Stimulated activated CD4-positive, alpha-beta T cell treated with anti-CD3 and anti-CD28 coated beads, Interleukin-2, amount 100 ng/mL, for 4 hours (primary cell): Measurements from ENCODE around the gene MMP28.
A peak's percentile ranks its signal among the peaks of the same experiment; 100 is the strongest.

Experiments
- DNase-seq: peaks from one replicate; pipeline ENCODE4 v3.0.0-alpha.2; 2020; ENCODE audit warnings: low read depth

Gene MMP28

GRCh38 chr17:35795007-35795870 lies at the start of gene MMP28:
Gene MMP28, minus strand, starts transcription at chr17:35795641. Its CDS starts 264 bp downstream, at chr17:35795377.
- no peak for DNase-seq

- DNase-seq, result no peak
These were observed 49.1 kb upstream of the MMP28 start for GRCh38 chr17:35844547-35844946.

- DNase-seq, result no peak
These were observed 48.3 kb upstream of the MMP28 start for GRCh38 chr17:35843698-35844097.

- no peak for DNase-seq
These were observed 46.8 kb upstream of the MMP28 start for GRCh38 chr17:35842239-35842638.

- no peak for DNase-seq
These were observed 46.1 kb upstream of the MMP28 start for GRCh38 chr17:35841505-35841904.

DNA sequence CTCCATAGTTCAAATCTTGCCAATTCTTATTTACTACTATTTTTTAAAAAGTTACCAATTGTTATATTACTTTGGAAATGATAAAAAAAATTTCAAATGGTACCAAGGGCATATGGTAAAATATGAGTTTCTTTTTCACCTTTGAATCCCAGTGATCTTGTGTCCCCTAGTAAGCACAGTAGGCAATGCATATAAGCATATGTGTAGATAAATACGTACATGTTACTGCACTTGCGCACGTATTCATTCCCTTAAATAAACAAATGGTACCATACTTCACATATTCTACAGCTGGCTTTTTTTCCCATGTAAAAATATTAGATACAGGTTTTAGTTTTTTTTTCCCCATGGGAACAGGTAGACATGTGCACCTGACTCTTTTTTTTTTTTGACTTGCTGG lies 45.7 kb upstream of the MMP28 start:
- no peak for DNase-seq

GRCh38 chr17:35825206-35825605 lies 29.8 kb upstream of the MMP28 start:
- DNase-seq, result no peak

GRCh38 chr17:35821308-35821707 lies 25.9 kb upstream of the MMP28 start:
- no peak for DNase-seq

DNA sequence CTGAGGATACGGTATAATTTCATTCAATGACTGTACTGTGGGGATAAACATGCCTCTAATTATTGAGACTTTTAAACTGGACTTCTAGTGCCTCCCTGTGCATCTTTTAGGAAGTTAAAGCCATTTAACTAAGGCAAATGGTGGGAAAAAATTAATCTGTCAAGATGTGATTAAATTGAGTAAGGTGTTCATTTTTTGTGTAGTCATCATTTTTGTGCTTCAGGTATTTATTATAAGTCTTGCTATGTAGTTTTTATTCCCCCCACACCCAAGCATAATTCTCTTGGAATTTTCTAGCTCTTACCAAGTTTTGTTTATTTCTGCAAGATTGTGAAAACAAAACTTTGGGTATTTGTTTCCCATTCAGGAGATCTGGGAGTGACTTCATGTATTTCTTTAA lies 24.0 kb upstream of the MMP28 start:
- no peak for DNase-seq

GRCh38 chr17:35817196-35817595 lies 21.8 kb upstream of the MMP28 start:
- DNase-seq, result no peak

- DNase-seq, result no peak
These were observed 21.3 kb upstream of the MMP28 start for GRCh38 chr17:35816723-35817122.

- DNase-seq, result no peak
These were observed 17.0 kb upstream of the MMP28 start for GRCh38 chr17:35812456-35812855.

GRCh38 chr17:35811759-35812158 lies 16.3 kb upstream of the MMP28 start:
- DNase-seq, result no peak

- no peak for DNase-seq
These were observed 14.5 kb upstream of the MMP28 start for GRCh38 chr17:35809855-35810461.

GRCh38 chr17:35808962-35809854 lies 13.8 kb upstream of the MMP28 start, which contains the start of gene TAF15:
Gene TAF15, plus strand, starts transcription at chr17:35809484. Its CDS starts 86 bp downstream, at chr17:35809570.
- DNase-seq, result peak; percentile 92

DNA sequence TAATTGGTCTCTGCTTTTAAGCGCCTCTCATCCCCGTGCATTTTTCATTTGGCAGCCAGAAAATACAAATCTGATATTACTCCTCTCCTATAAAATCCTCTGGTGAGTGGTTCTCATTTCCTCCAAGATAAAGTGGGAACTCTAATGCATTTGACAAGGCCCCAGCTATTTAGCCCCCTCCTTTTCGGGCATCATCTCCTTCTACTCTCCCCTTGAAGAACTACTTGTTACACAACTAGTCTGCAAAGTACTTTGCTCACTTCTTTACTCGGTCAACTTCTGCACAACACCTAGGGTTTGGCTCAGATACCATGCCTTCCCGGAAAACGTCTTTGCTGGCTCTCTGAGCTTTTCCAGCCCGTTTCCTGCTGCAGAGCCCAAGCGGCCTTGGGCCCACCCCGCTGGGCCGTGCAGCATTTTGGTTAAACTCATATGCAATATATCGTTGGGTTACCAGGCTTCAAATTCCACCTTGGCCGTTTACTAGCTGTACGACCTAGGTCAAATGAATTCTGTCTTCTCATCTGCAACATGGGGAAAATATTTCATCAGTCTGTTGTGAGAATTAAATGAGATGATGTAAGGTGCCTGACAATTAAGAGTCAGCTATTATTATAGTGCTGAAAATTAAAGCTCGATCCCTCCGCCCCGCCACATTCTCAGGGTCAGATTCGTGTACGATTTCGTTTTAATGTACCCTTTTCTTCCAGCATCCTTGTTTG lies 13.0 kb upstream of the MMP28 start:
- DNase-seq, result no peak

DNA sequence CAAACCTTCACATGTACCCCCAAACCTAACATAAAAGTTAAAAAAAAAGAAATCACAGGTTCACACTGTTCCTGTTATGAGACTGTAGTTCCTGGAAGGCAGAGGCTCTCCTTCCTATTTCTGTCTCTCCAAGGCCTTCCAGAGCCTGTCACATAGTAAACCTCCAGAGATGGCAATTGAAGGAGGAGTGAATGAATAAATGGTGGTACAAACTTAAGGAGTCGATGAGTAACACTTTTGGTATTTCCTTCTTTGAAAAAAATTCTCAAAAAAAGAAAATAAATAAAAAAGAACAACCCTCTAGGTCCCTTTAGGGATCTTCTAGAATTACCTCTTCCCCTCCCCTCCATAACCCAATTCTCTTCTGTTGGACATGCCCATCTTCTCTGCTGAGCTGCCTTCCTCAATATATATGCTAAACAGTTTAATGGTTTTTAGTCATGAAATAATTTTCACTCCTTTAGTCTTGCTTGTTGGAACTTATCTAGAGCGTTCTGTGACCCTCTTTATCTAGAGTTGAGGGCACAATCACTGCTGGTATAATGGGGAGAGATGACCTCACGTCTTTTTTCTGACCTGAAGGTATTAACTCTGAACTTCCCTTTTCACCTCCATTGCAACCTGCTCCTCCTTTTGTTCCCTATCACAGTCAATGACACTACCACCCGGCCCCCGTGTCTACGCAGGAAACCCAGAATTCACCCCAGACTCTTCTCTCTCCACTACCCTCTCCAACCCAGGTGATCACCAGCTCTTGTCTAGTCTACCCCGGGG lies 12.1 kb upstream of the MMP28 start:
- no peak for DNase-seq

GRCh38 chr17:35804658-35805192 lies 9.3 kb upstream of the MMP28 start:
- DNase-seq, result no peak

DNA sequence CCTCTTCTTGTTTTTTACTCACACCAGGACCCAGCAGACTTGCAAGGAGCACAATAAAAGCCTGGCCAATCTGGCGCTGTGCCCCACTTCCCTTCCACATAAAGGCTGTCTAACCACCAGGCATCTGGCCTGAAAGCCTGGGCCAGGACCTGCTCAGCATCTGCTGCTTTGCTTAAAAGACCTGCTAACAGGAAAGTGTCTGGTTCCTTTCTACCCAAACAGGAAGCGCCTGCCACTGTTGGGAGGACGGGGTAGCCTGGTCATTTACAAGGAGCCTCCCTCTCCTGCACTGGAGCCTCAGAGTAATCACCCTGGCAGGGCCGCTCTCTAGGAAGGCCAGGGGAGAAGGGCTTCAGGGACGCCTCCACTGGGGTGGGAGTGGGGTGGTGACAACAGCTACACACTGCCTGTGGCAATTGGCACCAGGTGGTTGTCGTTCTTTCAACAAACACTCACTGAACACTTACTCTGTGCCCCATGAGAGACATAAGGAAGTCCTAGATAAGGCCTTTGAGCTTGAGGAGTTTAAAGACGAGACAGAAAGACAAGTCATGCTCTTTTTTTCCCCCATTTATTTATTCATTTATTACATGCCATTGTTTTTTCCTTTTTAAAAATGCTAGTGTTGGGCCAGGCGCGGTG lies 6.3 kb upstream of the MMP28 start:
- no peak for DNase-seq

DNA sequence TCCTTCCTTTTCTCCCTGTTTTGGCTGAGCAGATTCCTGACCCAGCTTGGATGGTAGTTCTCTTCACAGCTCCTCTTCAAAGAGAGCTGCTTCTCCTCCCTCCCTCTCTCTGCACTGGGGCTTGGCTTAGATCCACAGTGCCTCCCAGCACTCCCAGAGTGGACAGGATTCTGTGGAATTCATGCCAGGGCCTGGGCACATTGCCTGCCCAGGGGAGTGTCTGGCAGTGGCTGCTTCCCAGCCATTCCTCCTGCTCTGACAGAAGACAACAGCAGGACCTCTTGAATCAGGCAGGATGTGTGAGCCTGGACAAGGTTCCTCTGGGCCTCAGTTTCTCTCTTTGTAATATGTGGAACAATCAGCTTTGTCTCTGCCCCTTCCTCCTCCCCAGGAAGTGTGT lies 4.5 kb upstream of the MMP28 start:
- DNase-seq, result no peak
